Lung microvascular endothelial cell (primary cell): ENCODE data around the gene ZFC3H1. TPM values are rescaled to one million over a fixed set of nuclear protein-coding genes. Genes with fewer than 3 reads are reported as not detected.

Experiments used
- DNase-seq, 2 donors: peaks; one replicate each; pipeline versions ENCODE4 v3.0.0 to v3.0.0-alpha.2; 2010; ENCODE audit warnings: low read depth in 2 of 2
- total RNA-seq: library from RNA; depleted of rRNA; stranded (reverse); fragments of >200 nt; gene quantifications from 2 replicates; pipeline ENCODE4 v1.2.1, GENCODE V29; 2014

Gene ZFC3H1
- total RNA-seq, 1 donor from 2014 or later = 14.3 TPM

- DNase-seq = peak; percentile 80
These were observed 26.9 kb downstream of the ZFC3H1 start for GRCh38 chr12:71636704-71637115.

DNA sequence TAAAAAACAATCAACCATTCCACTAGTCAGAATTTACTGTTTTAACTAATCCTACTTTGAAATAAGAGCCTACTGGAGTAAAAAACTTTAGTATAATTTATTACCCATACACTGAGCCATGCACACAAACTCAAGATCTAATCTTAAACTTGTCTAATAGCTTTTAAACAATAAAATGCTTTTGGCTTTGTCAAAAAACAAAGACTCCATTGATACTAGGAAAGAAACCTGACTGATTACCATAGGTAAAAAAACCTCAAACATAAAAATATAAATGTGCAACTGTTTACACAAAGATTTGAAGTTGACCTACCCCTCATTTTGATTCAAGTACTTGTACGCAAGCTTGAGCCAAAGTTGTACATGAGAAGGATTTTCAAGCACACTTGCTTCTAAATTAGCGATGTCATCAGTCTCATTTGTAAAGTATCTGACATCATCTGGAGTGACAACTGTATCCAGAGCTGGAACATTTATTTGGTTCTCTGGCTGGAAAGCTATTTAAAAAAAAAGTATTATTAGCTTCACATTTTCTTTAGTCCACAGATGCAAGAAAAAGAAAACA is 36.1 kb downstream of the ZFC3H1 start:
- no peak for DNase-seq

DNA sequence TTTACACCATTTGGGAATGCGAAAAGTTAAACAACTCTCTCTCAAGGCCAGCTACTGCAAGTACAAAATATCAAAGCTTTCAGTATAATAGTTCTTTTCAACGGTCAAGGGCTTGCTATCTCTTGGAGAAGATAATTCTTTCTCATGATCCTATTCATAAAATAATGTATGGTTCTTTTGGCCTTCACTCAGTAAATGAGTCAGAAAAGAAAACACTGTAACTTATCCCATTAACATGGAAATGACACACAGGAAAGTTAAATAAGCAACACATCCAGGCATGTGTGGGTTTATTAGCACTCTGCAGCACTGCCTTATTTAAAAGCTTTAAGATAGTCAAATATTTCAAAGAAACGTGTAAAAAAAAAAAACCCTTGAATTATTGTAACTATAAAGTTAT is 36.9 kb downstream of the ZFC3H1 start:
- peak; percentile 70 for DNase-seq

DNA sequence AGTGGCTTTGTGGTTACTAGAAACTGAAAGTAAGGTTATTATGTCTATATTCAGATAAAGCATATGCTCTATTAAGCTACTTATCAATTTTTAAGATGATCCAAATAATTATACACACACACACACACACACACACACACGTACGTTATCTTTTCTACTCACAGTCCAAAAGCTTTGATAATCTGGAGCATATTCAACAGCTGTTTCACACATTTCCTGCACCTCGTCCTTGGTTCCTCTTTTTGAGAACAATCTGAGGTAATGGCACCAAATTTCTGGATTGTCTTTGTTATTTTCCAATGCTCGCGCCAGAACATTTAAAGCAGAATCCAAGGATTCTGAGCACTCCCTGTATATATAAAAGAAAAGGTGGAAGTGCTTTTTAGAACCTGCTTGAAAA is 37.5 kb downstream of the ZFC3H1 start:
- DNase-seq = peak; percentile 36 to 79

- no peak for DNase-seq
These were observed 38.2 kb downstream of the ZFC3H1 start for GRCh38 chr12:71625476-71625875.

DNA sequence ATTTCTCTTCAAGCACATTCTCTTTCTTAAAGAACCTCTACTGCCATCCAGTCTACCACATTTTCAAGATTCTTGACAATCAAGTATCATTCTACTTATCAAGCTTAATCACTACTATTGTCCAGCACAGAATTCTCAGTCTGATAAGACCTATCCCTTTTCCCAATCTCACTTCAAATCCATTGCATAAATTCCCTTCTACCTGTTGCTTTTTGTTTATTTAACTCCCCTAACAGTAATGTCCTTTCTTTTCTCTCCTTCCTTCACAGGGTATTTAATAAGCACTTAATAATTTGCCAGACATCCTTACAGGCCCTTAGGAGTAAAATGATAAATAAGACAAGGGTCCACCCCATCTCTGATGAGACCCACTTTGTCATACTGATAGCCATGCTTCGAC is 41.7 kb downstream of the ZFC3H1 start:
- no peak for DNase-seq

- peak in 1 of 2 donors; percentile 23 for DNase-seq
These were observed 53.4 kb downstream of the ZFC3H1 start for GRCh38 chr12:71610031-71610795.

DNA sequence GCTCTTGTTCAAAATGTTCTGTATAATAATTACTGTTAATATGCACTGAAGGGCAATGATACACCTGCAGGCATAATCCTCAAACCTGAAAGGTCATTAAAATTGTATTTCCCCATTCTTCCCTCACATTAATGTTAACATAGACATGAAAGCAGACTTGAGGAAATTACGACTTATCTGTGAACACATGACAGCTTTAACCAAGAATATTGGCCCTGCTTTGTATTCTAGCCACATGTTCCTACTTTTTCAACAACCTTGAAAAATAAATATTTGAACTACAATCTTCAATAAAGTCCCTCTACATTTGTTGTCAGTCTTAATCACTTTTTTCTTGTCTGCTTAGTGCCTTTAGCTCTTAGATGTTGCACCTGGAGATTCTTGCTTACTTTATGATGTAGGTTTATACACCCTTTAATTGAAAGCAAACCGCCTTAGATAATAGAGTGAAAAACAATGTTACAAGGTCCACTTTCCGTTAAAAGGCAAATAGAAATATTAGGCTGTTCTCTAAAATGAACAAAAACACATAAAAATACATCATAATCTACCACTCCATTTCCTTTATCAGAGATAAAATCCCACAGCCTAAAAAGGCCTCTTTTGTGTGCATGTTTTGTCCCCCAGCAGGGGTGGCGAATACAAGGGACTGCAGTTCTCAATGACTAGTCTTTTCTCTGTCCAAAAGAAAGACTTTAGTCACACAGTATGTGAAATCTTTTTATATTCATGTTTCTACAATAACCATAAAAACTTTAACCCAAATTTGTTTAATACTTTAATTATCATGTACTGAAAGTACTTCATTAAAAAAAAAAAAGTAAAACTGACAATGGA is 55.9 kb downstream of the ZFC3H1 start:
- no peak for DNase-seq

DNA sequence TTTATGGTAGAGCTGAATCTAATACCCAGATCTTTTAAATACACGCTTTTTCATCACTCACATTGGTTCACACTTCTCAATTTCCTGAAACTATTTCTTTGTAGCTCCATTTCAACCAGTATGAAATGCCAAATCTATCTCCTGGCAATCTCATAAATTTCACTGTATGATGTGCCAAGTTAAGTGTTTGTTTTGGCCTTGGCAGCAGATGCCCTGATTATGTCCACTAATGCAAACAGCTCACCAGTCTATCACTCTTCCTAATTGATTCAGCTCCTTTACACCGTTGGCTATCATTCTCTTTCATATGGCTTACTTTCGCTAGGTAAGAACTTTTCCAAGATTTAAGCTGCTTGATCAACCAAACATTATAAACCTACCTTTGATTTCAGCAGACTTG is 58.6 kb downstream of the ZFC3H1 start:
- peak in 1 of 2 donors; percentile 36 for DNase-seq

- DNase-seq = peak in 1 of 2 donors; percentile 5
These were observed 60.7 kb downstream of the ZFC3H1 start for GRCh38 chr12:71602761-71603577.

DNA sequence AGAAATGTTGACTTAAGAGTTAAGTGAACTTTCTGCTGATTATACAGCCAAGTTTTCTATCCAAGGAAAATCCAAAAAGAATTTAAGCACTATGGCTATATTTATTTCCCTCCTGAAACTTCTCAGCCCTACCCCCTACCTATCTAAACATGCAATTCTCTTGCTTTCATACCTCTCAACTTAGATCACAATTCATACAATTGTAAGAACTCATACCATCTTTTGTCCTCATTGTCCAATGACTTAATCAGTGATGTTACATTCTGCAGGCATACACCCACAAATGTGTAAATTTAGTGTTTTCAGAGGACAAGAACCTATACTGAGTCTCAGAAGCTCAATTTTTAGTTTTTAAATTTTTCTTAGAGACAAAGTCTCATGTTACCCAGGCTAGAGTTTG is 62.1 kb downstream of the ZFC3H1 start:
- no peak for DNase-seq

- no peak for DNase-seq
These were observed 64.4 kb downstream of the ZFC3H1 start for GRCh38 chr12:71599210-71599609.

DNA sequence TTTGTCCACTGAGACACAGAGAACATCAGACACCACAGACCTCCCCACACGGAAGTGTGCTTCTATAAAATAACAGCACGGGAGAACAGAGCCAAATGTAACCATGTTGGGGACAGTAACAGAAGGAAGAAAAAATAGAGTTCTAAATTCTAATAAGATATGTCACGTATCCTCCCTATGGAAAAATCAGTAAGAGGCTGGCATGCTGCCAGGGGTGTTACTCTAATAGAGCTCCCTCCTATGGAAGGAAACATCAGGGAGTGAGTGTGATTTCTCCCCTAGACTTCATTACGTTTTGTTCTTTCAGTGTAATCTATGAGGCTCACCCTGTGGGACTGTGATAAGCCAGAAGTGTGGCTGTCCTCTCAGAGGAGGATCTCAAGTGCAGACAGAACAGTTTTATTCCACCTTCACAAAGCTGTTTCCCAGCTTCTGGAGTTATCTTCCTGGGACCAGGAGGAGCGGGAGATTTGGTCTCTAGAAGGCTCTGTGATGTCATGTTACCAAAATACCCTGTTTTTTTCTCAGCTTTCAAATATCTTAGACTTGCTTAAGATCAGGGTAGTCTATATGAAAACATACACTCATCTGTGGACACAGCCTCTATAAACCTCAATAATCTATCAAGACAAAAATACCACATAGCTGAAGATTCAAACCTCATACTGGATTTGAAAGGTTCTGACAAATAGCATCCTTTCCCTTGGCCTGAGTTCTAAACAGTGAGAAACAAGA is 69.3 kb downstream of the ZFC3H1 start:
- DNase-seq = peak; percentile 23 to 27

GRCh38 chr12:71592841-71593240 is 70.8 kb downstream of the ZFC3H1 start:
- DNase-seq = no peak

- no peak for DNase-seq
These were observed 72.0 kb downstream of the ZFC3H1 start for GRCh38 chr12:71591601-71592000.

DNA sequence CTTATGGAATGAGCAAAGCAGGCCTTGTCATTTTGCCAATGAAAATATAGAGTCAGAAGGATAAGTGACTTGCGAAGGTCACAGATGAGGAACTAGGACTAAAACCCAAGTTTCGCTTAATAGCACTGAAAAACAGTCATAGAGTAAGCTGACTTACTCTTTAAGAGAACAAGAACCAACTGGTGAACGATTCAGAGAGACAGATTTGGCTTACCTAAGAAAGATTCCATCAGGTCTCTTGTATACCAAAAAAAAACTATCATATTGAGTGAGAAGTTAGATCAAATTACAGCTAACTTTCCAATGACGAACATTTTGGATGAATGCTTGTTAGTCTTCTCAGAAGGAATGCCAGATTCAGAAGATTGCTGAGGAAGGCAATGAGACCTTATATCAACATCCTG is 74.2 kb downstream of the ZFC3H1 start:
- DNase-seq = no peak

- no peak for DNase-seq
These were observed 76.6 kb downstream of the ZFC3H1 start for GRCh38 chr12:71587012-71587411.

GRCh38 chr12:71585218-71585617 is 78.4 kb downstream of the ZFC3H1 start:
- DNase-seq = no peak

DNA sequence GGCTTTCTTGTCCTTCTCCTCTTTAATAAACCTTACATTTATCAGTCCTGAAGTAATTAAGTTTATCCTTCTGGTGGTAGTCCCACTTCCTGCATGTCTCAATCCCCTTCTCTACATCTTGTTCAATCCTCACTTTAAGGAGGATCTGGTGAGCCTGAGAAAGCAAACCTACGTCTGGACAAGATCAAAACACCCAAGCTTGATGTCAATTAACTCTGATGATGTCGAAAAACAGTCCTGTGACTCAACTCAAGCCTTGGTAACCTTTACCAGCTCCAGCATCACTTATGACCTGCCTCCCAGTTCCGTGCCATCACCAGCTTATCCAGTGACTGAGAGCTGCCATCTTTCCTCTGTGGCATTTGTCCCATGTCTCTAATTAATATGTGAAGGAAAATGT is 79.3 kb downstream of the ZFC3H1 start:
- DNase-seq = no peak

GRCh38 chr12:71582925-71583324 is 80.7 kb downstream of the ZFC3H1 start:
- no peak for DNase-seq

DNA sequence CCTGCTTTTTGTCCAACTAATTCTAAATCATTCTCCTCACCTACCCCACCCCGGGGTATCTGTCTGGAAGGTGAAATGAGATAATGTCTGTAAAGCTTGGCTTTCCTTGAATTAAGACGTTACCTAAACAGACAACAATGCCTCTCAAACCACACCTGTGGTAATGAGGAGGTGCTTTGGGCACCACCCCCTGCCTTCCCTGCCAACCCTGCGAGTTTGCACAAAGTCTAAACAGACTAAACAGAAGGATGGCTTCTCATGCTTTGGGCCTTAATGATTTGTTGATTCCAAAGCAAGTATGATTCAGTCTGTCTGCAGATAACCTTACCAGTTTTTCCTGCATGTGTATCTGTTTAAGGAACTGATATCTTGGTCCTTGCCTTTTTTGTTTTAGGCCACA is 82.4 kb downstream of the ZFC3H1 start:
- no peak for DNase-seq
